ENCODE measurements around the gene COQ8B. TPM values are rescaled to one million over a fixed set of nuclear protein-coding genes. Genes with fewer than 3 reads are reported as not detected.
A peak's percentile ranks its signal among the peaks of the same experiment; 100 is the strongest.

COQ8B gene
- total RNA-seq, 1 donor from 2014 or later = 26.0 TPM

GRCh38 chr19:40704491-40705361 is 12.0 kb downstream of the COQ8B start:
- Histone ChIP-seq H3K27ac (ENCODE audit: low read depth, low read length) (no peak overlapping the region), H3K9ac (ENCODE audit: low read length) (no peak overlapping the region), H3K4me1 (ENCODE audit: insufficient read depth, low read length) (no peaks in the 10 kb centered on the region), H3K4me3 (ENCODE audit: insufficient read depth, low read depth, low read length) (no peak overlapping the region), H2AFZ (ENCODE audit: low read depth, low read length) (no peak overlapping the region), H3K27me3 (ENCODE audit: insufficient read depth, low read length) (no peaks in the 10 kb centered on the region), H3K79me2 (ENCODE audit: insufficient read depth, low read length) (no peaks in the 10 kb centered on the region), H3K36me3 (ENCODE audit: insufficient read depth, low read length) (peaks cover 2% of the 10 kb centered on the region), H4K20me1 (ENCODE audit: insufficient read depth, low read length) (no peaks in the 10 kb centered on the region), H3K4me2 (ENCODE audit: low read length) (no peak overlapping the region), H3K9me3 (ENCODE audit: insufficient read depth, low read depth, low read length) (no peaks in the 10 kb centered on the region)
- no peak for FAIRE-seq
- peaks cover 9% of the 10 kb centered on the region for H3K4me1 Mint-ChIP-seq (ENCODE audit: low read depth, unreplicated experiment)
- H3K27me3 Mint-ChIP-seq (ENCODE audit: low read depth, unreplicated experiment) = no peaks in the 10 kb centered on the region
- H3K36me3 Mint-ChIP-seq (ENCODE audit: low read depth, unreplicated experiment) = peaks cover 15% of the 10 kb centered on the region
- peaks cover 1% of the 10 kb centered on the region for H3K9me3 Mint-ChIP-seq (ENCODE audit: unreplicated experiment)
- no peak overlapping the region for H3K27ac Mint-ChIP-seq (ENCODE audit: unreplicated experiment)
- no peak overlapping the region for H3K4me3 Mint-ChIP-seq (ENCODE audit: unreplicated experiment)
- TF ChIP-seq CTCF (IDR thresholded peaks at IDR 0.05; ENCODE audit: insufficient read depth, low read depth, low read length) (no peak), EZH2 (IDR thresholded peaks at IDR 0.05; ENCODE audit: insufficient read depth, low read length) (no peak)
- no peak for DNase-seq (ENCODE audit: low read depth)

- H3K9me3 ChIP-seq (ENCODE audit: insufficient read depth, low read depth, low read length) = no peaks in the 10 kb centered on the region
- no peaks in the 10 kb centered on the region for H4K20me1 ChIP-seq (ENCODE audit: insufficient read depth, low read length)
- FAIRE-seq (no peak), DNase-seq (ENCODE audit: low read depth) (no peak)
- no peaks in the 10 kb centered on the region for H3K27me3 ChIP-seq (ENCODE audit: insufficient read depth, low read length)
- H3K9ac ChIP-seq (ENCODE audit: low read length) = no peak overlapping the region
- H3K36me3 Mint-ChIP-seq (ENCODE audit: low read depth, unreplicated experiment) = peaks cover 12% of the 10 kb centered on the region
- H3K4me1 Mint-ChIP-seq (ENCODE audit: low read depth, unreplicated experiment) = peaks cover 9% of the 10 kb centered on the region
- H3K4me2 ChIP-seq (ENCODE audit: low read length) = no peak overlapping the region
- H3K4me1 ChIP-seq (ENCODE audit: insufficient read depth, low read length) = no peaks in the 10 kb centered on the region
- H3K36me3 ChIP-seq (ENCODE audit: insufficient read depth, low read length) = peaks cover 2% of the 10 kb centered on the region
- peak overlapping the region; percentile 4 for H3K27ac Mint-ChIP-seq (ENCODE audit: unreplicated experiment)
- H3K4me3 ChIP-seq (ENCODE audit: insufficient read depth, low read depth, low read length) = no peak overlapping the region
- H3K27me3 Mint-ChIP-seq (ENCODE audit: low read depth, unreplicated experiment) = no peaks in the 10 kb centered on the region
- H3K4me3 Mint-ChIP-seq (ENCODE audit: unreplicated experiment) = peak overlapping the region; percentile 67
- no peak for TF ChIP-seq CTCF (IDR thresholded peaks at IDR 0.05; ENCODE audit: insufficient read depth, low read depth, low read length)
- TF ChIP-seq EZH2 (IDR thresholded peaks at IDR 0.05; ENCODE audit: insufficient read depth, low read length) = no peak
- peaks cover 1% of the 10 kb centered on the region for H3K9me3 Mint-ChIP-seq (ENCODE audit: unreplicated experiment)
- no peaks in the 10 kb centered on the region for H3K79me2 ChIP-seq (ENCODE audit: insufficient read depth, low read length)
- H2AFZ ChIP-seq (ENCODE audit: low read depth, low read length) = no peak overlapping the region
- H3K27ac ChIP-seq (ENCODE audit: low read depth, low read length) = no peak overlapping the region
Observed at GRCh38 chr19:40703029-40703755, 13.5 kb downstream of the COQ8B start.

Data from astrocyte (in vitro differentiated cells and primary cell).